Aorta (tissue), 5 donors: ENCODE measurements around the gene ARID1A. TPM values are rescaled to one million over a fixed set of nuclear protein-coding genes. Genes with fewer than 3 reads are reported as not detected.

ENCODE experiments used
- ATAC-seq: fragments of 200-7000 bp; cut with Tn5 transposase; one replicate; pipeline ENCODE4 v1.9.1; 2022; ENCODE audit warnings: moderate library complexity; ENCODE audit not compliant: low FRiP score
- DNase-seq, 2 donors: peaks; one replicate each; pipeline ENCODE4 v3.0.0-alpha.2; 2020
- H3K27ac ChIP-seq, 2 donors: one replicate each; pipeline ENCODE4 v1.5.1; 2013; ENCODE audit warnings: low read length in 2 of 2, mild to moderate bottlenecking in 2 of 2, moderate library complexity in 2 of 2, control low read depth in 1 of 2, inconsistent platforms in 1 of 2, low read depth in 1 of 2
- H3K27me3 ChIP-seq, 2 donors: one replicate each; pipeline ENCODE4 v1.6.1; 2013; ENCODE audit warnings: control low read depth in 1 of 2, low read length in 1 of 2, mild to moderate bottlenecking in 1 of 2, moderate library complexity in 1 of 2; ENCODE audit not compliant: insufficient read depth in 2 of 2, control insufficient read depth in 1 of 2
- H3K36me3 ChIP-seq, 2 donors: one replicate each; pipeline ENCODE4 v1.6.1; 2013; ENCODE audit warnings: control low read depth in 1 of 2, low read length in 1 of 2, mild to moderate bottlenecking in 1 of 2; ENCODE audit not compliant: insufficient read depth in 2 of 2, control insufficient read depth in 1 of 2
- H3K4me1 ChIP-seq, 2 donors: one replicate each; pipeline ENCODE4 v1.6.1; 2013; ENCODE audit warnings: low read length in 2 of 2, control low read depth in 1 of 2, mild to moderate bottlenecking in 1 of 2, moderate library complexity in 1 of 2; ENCODE audit not compliant: insufficient read depth in 2 of 2, control insufficient read depth in 1 of 2
- H3K4me3 ChIP-seq, 2 donors: one replicate each; pipeline ENCODE4 v1.5.1; 2013; ENCODE audit warnings: low read length in 2 of 2, control low read depth in 1 of 2, mild to moderate bottlenecking in 1 of 2
- H3K9me3 ChIP-seq: one replicate; pipeline ENCODE4 v1.6.1; 2013; ENCODE audit warnings: mild to moderate bottlenecking, low read length; ENCODE audit not compliant: control insufficient read depth
- WGBS, 2 donors: extraction: QIAGEN DNeasy Blood & Tissue Kit; methylation state at CpG; one replicate each; pipeline ENCODE4 v1.1.7; 2013; 5-methylcytosine and 5-hydroxymethylcytosine counted together
- intact Hi-C, 2 donors: fragments of 100-400 bp; cut with DNase I; formaldehyde crosslinking; loops; one replicate each; pipeline versions ENCODE4 v1.14.2 to v1.15.0; 2022
- polyA plus RNA-seq, 2 donors: library from polyadenylated mRNA; stranded (reverse); fragments of 200-250 nt; gene quantifications; one replicate each; pipeline ENCODE4 v1.2.3, GENCODE V29; 2013
- total RNA-seq, 2 donors: library from RNA; stranded (reverse); fragmentation: NEBNext Ultra II Directional; extraction: Animal tissue kit (Norgen Biotek cat#: 25700); gene quantifications; one replicate each; pipeline ENCODE4 v1.2.1, GENCODE V29; 2021
- donor health status: healthy with polysubstance abuse.
- donor health status: Bipolar disorder and iron deficiency.
- donor health status: DM: no; HTN: no; CAD: no.
- donor health status: DM: no; HTN: no; CAD: no.
- donor health status: DM: yes; HTN: yes; CAD: no.

Gene ARID1A
- total and polyA plus RNA-seq, 4 donors, result 6.5 to 72.3 (median 34.8) TPM

- no peak for DNase-seq
- intact Hi-C loops, result loop anchor here (1.0 to 2.0 kb wide), 2 partner anchors 95 to 96 kb away; no protein-coding TSS in a partner anchor
- H3K9me3 ChIP-seq, result no peaks in the 10 kb centered on the region
- peak overlapping the region; percentile 91 to 100 for H3K27ac ChIP-seq
- H3K36me3 ChIP-seq, result no peaks in the 10 kb centered on the region
- ATAC-seq, result no peak
- 2 to 3% methylated on average over 10 of the region's 10 CpGs for WGBS, 2 donors
- no peaks in the 10 kb centered on the region for H3K27me3 ChIP-seq
- peak overlapping the region; percentile 48 to 71 for H3K4me3 ChIP-seq
- H3K4me1 ChIP-seq, result peaks cover 0 to 2% of the 10 kb centered on the region in 2 donors
Measured at GRCh38 chr1:26788515-26788785, 92.6 kb downstream of the ARID1A start.

- peaks cover 0 to 2% of the 10 kb centered on the region in 2 donors for H3K4me1 ChIP-seq
- H3K36me3 ChIP-seq, result no peaks in the 10 kb centered on the region
- H3K27me3 ChIP-seq, result no peaks in the 10 kb centered on the region
- H3K27ac ChIP-seq, result peak overlapping the region; percentile 91 to 100
- peak; percentile 92 to 93 for DNase-seq
- H3K9me3 ChIP-seq, result no peaks in the 10 kb centered on the region
- intact Hi-C loops, result loop anchor here (1.0 to 2.0 kb wide), 3 partner anchors 96 to 187 kb away; no protein-coding TSS in a partner anchor
- WGBS, 2 donors, result 0% methylated on average over 19 of the region's 19 CpGs
- peak overlapping the region; percentile 48 to 71 for H3K4me3 ChIP-seq
- peak; percentile 85 for ATAC-seq
Measured at GRCh38 chr1:26788836-26789611, 93.2 kb downstream of the ARID1A start.

GRCh38 chr1:26789612-26789865, 93.7 kb downstream of the ARID1A start:
- WGBS, 2 donors, result 55 to 61% methylated on average over 3 of the region's 3 CpGs
- Histone ChIP-seq H3K4me1 (peaks cover 0 to 2% of the 10 kb centered on the region in 2 donors), H3K4me3 (no peak overlapping the region), H3K27ac (no peak overlapping the region), H3K27me3 (no peaks in the 10 kb centered on the region), H3K9me3 (no peaks in the 10 kb centered on the region), H3K36me3 (peaks cover 0 to 2% of the 10 kb centered on the region in 2 donors)
- intact Hi-C loops, result loop anchor here (1.0 to 2.0 kb wide), 2 partner anchors 97 to 187 kb away; no protein-coding TSS in a partner anchor
- no peak for ATAC-seq
- DNase-seq, result no peak

GRCh38 chr1:26789931-26790330, 94.1 kb downstream of the ARID1A start:
- Histone ChIP-seq H3K27ac (no peak overlapping the region), H3K9me3 (no peaks in the 10 kb centered on the region), H3K27me3 (no peaks in the 10 kb centered on the region), H3K4me3 (no peak overlapping the region), H3K36me3 (peaks cover 3 to 5% of the 10 kb centered on the region in 2 donors), H3K4me1 (peaks cover 0 to 2% of the 10 kb centered on the region in 2 donors)
- DNase-seq (no peak), ATAC-seq (no peak)
- 55 to 58% methylated on average over 4 of the region's 4 CpGs for WGBS, 2 donors
- intact Hi-C loops, result loop anchor here (1.0 to 5.0 kb wide), 3 partner anchors 97 to 188 kb away; no protein-coding TSS in a partner anchor

GRCh38 chr1:26790551-26790953, 94.7 kb downstream of the ARID1A start:
- Histone ChIP-seq H3K27ac (no peak overlapping the region), H3K4me3 (no peak overlapping the region), H3K36me3 (peaks cover 3 to 6% of the 10 kb centered on the region in 2 donors), H3K27me3 (no peaks in the 10 kb centered on the region), H3K9me3 (no peaks in the 10 kb centered on the region), H3K4me1 (peaks cover 0 to 2% of the 10 kb centered on the region in 2 donors)
- DNase-seq, result no peak
- no peak for ATAC-seq
- intact Hi-C loops, result loop anchor here in 1 of 2 donors (5.0 kb wide), 1 partner anchor 113 kb away; no protein-coding TSS in a partner anchor
- 67% methylated on average over 5 of the region's 5 CpGs for WGBS, 2 donors

- no peaks in the 10 kb centered on the region for H3K27me3 ChIP-seq
Measured at GRCh38 chr1:26791148-26791547, 95.3 kb downstream of the ARID1A start.

GRCh38 chr1:26791626-26792025, 95.8 kb downstream of the ARID1A start:
- WGBS, 2 donors, result 74 to 75% methylated on average over 3 of the region's 3 CpGs
- intact Hi-C loops, result loop anchor here in 1 of 2 donors (5.0 kb wide), 1 partner anchor 114 kb away; no protein-coding TSS in a partner anchor
- H3K27ac ChIP-seq, result no peak overlapping the region

More at GRCh38 chr1:26791148-26791547, 95.3 kb downstream of the ARID1A start:
- Histone ChIP-seq H3K9me3 (no peaks in the 10 kb centered on the region), H3K27ac (no peak overlapping the region), H3K4me1 (peaks cover 0 to under 1% of the 10 kb centered on the region in 2 donors), H3K4me3 (no peak overlapping the region), H3K36me3 (peaks cover 3 to 6% of the 10 kb centered on the region in 2 donors)
- intact Hi-C loops, result loop anchor here in 1 of 2 donors (5.0 kb wide), 1 partner anchor 114 kb away; no protein-coding TSS in a partner anchor
- ATAC-seq (no peak), DNase-seq (no peak)
- WGBS, 2 donors, result 69 to 70% methylated on average over 6 of the region's 6 CpGs

GRCh38 chr1:26792924-26793323, 97.1 kb downstream of the ARID1A start:
- H3K4me3 ChIP-seq, result no peak overlapping the region
- H3K27ac ChIP-seq, result no peak overlapping the region
- H3K4me1 ChIP-seq, result no peaks in the 10 kb centered on the region
- no peaks in the 10 kb centered on the region for H3K27me3 ChIP-seq
- DNase-seq (no peak), ATAC-seq (no peak)
- WGBS, 2 donors, result 94 to 98% methylated on average over 2 of the region's 2 CpGs
- no peaks in the 10 kb centered on the region for H3K9me3 ChIP-seq
- intact Hi-C loops, result loop anchor here in 1 of 2 donors (5.0 kb wide), 1 partner anchor 116 kb away; no protein-coding TSS in a partner anchor
- peaks cover 8% of the 10 kb centered on the region in 2 donors for H3K36me3 ChIP-seq

More at GRCh38 chr1:26791626-26792025, 95.8 kb downstream of the ARID1A start:
- DNase-seq (no peak), ATAC-seq (no peak)
- Histone ChIP-seq H3K36me3 (peaks cover 6 to 7% of the 10 kb centered on the region in 2 donors), H3K27me3 (no peaks in the 10 kb centered on the region), H3K9me3 (no peaks in the 10 kb centered on the region), H3K4me1 (no peaks in the 10 kb centered on the region), H3K4me3 (no peak overlapping the region)

- Histone ChIP-seq H3K27ac (no peak overlapping the region), H3K4me3 (no peak overlapping the region), H3K4me1 (no peaks in the 10 kb centered on the region), H3K27me3 (no peaks in the 10 kb centered on the region), H3K9me3 (no peaks in the 10 kb centered on the region), H3K36me3 (peaks cover 8% of the 10 kb centered on the region in 2 donors)
- WGBS, 2 donors, result 85 to 87% methylated on average over 5 of the region's 5 CpGs
- ATAC-seq, result no peak
- intact Hi-C loops, result loop anchor here in 1 of 2 donors (5.0 kb wide), 1 partner anchor 117 kb away; no protein-coding TSS in a partner anchor
- no peak for DNase-seq
Measured at GRCh38 chr1:26794391-26794790, 98.6 kb downstream of the ARID1A start.
